ENCODE results near the gene CSF2RB.

The CSF2RB gene

GRCh38 chr22:36913427-36914389 lies at the start of gene CSF2RB:
TSS of gene CSF2RB (plus strand) at chr22:36913628. CDS start at chr22:36922208, 8,580 bp downstream.
- no peak for DNase-seq

- no peak for DNase-seq
Measured at GRCh38 chr22:36863979-36864378, 49.4 kb upstream of the CSF2RB start.

DNA sequence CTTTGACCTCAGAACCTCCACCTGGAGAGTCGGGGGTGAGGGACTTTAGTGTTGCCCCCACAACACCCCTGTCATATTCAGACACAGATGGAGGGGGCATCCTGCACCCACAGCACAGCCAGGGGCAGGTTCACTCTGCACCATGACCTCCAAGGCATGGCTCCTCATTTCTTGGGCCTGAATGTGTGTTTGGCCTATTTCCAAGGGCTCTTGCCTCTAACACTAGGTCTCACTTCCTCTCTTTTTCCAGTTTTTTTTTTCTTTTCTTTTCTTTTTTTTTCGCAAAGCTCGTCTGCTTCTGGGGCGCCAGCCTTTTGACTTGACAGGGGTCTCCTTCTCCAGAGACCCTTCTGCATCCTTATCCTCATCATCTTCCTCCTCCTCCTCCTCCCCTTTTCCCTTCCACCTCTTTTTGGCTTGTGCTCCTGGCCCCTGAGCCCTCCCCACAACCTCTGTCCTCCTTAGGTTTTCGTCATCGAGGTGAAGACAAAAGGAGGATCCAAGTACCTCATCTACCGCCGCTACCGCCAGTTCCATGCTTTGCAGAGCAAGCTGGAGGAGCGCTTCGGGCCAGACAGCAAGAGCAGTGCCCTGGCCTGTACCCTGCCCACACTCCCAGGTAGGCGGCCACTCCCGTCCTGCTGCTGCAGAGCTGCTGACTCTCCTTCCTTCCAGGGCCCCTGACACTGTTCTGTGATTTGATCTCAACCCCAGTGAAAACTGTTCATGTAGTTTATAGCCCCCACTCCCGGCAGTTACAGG lies 48.8 kb upstream of the CSF2RB start:
- no peak for DNase-seq

DNA sequence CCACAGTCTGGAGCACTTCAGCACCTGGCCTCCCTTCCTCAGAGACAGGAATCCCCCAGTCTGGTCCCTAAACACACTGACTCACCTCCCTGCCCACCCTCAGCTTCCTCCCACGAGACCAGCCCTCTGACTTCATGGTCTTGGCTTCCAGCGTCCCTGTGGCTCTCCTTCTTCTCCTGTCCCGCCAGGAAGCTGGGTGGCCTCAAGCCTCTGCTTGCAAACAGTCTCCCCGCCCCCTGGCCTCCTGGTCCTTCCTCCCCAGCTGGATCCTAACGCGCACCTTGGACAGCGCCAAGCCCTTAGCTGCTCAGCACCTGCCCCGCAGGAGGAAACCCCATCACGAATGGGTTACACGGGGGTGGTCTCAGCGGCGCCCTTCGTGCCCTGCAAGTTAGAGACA lies 48.1 kb upstream of the CSF2RB start:
- DNase-seq, result no peak

DNA sequence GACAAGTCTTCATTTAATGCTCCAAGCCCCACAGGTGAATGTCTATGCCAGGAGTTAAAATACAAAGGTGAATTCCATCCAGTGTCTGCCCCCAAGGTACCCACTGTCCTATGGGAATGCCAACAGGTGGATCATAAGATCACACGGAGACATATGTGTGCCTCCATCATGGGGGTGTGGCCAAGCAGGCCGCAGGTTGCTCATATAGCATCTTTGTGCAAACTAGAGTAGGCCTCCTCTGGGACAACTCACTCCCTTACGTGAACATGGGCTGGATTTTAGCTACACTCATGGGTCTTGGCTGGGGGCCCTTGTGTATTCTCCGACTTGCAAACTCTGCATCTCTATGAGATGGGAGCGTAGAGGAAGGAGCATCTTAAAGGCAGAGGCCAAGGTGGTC lies 45.7 kb upstream of the CSF2RB start:
- no peak for DNase-seq

DNA sequence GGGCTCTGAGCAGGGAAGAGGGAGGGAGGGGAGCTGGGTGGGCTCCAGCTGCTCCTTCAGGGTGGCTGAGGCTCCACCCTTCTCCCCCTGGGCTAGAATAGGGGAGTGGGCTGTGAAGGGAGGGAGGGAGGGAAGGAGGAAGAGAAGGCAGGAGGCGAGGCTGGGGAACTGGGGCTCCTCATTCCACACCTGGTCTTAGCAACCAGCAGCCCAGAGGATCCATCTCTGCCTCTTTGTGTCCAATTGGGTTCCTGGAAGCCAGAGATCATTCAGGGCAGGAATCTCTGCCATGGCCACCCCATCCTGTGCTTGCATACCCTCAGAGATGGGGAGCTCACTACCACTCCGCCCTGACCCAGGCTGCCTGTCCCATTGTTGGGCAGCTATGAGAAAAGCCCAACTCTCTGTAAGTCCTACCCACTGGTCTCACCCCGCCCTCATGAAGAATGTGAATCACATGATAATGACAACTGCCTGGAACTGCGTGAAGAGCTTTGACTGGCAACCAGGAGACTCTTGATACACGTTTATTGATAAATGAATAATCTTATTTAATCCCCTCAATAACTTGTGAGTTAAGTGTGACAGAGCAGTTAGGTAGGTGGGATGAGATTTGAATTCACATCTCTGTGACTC lies 44.8 kb upstream of the CSF2RB start:
- DNase-seq, result no peak

- no peak for DNase-seq
Measured at GRCh38 chr22:36870250-36870649, 43.2 kb upstream of the CSF2RB start.

DNA sequence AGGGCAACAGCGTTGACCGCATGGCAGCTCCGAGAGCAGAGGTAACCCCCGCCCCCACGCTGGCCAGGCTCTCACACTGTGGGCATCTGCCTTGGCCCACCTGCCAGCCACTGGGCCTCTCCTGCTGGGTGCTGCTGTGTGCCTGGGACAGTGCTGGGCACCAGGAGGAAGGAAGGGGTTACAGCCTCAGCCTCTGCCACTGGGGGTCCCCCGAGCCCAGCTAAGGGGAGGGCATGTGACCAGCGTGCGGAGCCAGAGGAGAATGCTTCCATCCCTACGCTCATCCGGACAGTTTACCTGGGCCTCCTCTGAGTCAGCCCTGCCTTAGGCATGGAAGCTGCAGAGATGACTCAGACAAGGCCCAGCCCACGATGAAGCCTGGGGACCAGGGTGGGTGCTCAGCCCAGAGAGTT lies 41.8 kb upstream of the CSF2RB start:
- DNase-seq, result no peak

DNA sequence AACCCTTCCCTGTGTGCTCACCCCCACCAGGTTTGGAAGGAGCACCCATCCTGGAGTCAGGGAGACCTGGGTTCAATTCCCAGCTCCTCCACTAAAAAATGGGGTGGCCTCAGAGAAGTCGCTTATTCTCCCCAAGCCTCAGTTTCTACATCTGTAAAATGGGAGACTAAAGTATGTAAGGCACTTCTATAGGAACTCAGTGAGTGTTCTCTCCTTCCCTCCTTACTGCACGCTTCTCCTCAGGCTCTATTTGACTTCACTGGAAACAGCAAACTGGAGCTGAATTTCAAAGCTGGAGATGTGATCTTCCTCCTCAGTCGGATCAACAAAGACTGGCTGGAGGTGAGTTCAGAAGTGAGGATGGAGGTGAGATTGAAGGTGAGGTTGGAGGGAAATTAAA lies 41.3 kb upstream of the CSF2RB start:
- DNase-seq, result no peak

DNA sequence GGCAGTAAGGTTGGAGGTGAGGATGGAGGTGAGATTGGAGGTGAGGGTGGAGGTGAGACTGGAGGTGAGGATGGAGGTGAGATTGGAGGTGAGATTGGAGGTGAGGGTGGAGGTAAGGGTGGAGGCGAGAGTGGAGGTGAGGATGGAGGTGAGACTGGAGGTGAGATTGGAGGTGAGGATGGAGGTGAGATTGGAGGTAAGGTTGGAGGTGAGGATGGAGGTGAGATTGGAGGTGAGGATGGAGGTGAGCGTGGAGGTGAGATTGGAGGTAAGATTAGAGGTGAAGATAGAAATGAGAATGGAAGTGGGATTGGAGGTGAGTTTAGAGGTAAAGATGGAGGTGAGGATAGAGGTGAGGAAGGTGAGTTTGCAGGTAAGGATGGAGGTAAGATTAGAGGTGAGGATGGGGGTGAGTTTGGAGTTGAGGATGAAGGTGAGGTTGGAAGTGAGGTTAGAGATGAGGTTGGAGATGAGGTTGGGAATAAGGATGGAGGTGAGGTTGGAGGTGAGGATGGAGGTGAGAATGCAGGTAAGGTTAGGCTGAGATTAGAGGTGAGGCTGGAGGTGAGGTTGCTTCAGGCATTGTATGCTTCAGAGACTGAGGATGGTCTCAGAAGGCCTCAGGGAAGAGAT lies 40.4 kb upstream of the CSF2RB start:
- DNase-seq, result no peak

GRCh38 chr22:36873614-36874308 lies 39.7 kb upstream of the CSF2RB start:
- DNase-seq, result no peak

GRCh38 chr22:36874309-36874696 lies 39.1 kb upstream of the CSF2RB start:
- no peak for DNase-seq

GRCh38 chr22:36874736-36875135 lies 38.7 kb upstream of the CSF2RB start:
- no peak for DNase-seq

- DNase-seq, result no peak
Measured at GRCh38 chr22:36875741-36876140, 37.7 kb upstream of the CSF2RB start.

DNA sequence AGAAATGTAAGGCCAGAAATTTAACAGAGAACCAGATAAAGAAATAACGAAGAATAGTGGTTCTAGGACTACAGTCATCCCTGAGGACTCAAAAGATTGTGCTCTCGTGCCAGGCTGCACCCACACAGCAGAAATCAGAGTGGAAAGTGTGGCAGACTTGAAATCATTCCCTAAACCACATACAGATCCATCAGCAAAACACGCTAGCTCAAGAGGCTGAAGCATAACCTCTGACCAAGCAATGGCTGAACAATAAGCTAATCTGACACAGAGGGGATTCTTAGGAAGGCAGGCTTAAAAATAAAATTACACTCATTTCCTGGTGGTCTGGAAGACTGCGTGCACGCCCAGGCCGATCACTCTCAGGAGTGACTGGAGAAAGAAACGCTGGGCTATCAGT lies 33.7 kb upstream of the CSF2RB start:
- no peak for DNase-seq

DNA sequence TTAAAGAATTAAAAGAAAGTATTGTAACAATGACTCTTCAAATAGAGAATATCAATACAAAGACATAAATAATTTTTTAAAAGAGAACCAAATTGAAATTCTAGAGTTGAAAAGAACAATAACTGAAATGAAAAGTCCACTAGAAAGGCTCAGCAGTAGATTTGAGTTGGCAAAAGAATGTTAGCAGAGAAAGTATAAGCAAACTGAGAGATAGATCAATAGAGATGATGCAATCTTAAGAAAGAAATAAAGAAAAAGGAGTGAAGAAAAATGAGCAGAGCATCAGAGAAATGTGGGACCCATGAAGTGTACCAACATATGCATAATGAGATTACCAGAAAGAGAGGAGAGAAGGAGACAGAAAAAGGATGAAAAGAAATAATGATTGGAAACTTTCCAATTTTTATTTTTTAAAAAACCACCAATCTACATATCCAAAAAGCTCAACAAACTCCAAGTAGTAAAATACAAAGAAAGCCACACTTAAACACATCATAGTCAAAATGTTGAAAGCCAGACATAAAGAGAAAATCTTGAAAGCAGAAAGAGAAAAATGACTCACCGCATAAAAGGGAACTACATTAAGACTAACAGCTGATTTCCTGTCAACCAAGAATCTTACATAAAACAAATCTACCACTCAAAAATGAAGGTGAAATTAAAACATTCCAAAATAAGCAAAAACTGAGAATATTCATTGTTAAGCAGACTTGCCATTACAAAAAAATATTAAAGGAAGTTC lies 31.8 kb upstream of the CSF2RB start:
- DNase-seq, result no peak

GRCh38 chr22:36884349-36885158 lies 28.9 kb upstream of the CSF2RB start:
- no peak for DNase-seq

GRCh38 chr22:36885474-36885873 lies 28.0 kb upstream of the CSF2RB start:
- no peak for DNase-seq

GRCh38 chr22:36886016-36886415 lies 27.4 kb upstream of the CSF2RB start:
- no peak for DNase-seq

GRCh38 chr22:36887162-36887561 lies 26.3 kb upstream of the CSF2RB start:
- no peak for DNase-seq

GRCh38 chr22:36891646-36892045 lies 21.8 kb upstream of the CSF2RB start:
- DNase-seq, result no peak

Measured in NCI-H774 (cell line).